ENCODE results near the gene RHOXF2B. TPM values are rescaled to one million over a fixed set of nuclear protein-coding genes. Genes with fewer than 3 reads are reported as not detected.

RHOXF2B gene
- total and polyA plus RNA-seq, 2 experiments from 2014 or later, result not detected

DNA sequence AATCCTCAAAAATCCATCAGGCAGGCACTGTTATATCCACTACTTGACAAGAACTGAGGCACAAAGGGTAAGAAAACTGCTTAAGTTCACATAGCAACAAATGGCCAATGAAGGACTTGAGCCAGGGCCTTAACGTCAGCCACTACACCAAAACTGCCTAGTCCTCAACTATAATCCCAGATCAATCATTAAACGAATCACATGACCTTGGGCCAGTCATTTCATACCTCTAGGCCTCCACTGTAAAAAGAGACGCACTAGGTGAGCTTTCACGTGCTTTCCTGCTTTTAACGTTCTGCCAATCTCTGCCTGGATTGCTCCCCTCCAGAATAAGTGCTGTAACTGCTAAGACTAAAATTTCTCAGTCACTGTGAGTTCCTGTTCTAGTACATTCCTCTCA lies 54.7 kb downstream of the RHOXF2B start (continued):
- TF ChIP-seq, protein P1, sequence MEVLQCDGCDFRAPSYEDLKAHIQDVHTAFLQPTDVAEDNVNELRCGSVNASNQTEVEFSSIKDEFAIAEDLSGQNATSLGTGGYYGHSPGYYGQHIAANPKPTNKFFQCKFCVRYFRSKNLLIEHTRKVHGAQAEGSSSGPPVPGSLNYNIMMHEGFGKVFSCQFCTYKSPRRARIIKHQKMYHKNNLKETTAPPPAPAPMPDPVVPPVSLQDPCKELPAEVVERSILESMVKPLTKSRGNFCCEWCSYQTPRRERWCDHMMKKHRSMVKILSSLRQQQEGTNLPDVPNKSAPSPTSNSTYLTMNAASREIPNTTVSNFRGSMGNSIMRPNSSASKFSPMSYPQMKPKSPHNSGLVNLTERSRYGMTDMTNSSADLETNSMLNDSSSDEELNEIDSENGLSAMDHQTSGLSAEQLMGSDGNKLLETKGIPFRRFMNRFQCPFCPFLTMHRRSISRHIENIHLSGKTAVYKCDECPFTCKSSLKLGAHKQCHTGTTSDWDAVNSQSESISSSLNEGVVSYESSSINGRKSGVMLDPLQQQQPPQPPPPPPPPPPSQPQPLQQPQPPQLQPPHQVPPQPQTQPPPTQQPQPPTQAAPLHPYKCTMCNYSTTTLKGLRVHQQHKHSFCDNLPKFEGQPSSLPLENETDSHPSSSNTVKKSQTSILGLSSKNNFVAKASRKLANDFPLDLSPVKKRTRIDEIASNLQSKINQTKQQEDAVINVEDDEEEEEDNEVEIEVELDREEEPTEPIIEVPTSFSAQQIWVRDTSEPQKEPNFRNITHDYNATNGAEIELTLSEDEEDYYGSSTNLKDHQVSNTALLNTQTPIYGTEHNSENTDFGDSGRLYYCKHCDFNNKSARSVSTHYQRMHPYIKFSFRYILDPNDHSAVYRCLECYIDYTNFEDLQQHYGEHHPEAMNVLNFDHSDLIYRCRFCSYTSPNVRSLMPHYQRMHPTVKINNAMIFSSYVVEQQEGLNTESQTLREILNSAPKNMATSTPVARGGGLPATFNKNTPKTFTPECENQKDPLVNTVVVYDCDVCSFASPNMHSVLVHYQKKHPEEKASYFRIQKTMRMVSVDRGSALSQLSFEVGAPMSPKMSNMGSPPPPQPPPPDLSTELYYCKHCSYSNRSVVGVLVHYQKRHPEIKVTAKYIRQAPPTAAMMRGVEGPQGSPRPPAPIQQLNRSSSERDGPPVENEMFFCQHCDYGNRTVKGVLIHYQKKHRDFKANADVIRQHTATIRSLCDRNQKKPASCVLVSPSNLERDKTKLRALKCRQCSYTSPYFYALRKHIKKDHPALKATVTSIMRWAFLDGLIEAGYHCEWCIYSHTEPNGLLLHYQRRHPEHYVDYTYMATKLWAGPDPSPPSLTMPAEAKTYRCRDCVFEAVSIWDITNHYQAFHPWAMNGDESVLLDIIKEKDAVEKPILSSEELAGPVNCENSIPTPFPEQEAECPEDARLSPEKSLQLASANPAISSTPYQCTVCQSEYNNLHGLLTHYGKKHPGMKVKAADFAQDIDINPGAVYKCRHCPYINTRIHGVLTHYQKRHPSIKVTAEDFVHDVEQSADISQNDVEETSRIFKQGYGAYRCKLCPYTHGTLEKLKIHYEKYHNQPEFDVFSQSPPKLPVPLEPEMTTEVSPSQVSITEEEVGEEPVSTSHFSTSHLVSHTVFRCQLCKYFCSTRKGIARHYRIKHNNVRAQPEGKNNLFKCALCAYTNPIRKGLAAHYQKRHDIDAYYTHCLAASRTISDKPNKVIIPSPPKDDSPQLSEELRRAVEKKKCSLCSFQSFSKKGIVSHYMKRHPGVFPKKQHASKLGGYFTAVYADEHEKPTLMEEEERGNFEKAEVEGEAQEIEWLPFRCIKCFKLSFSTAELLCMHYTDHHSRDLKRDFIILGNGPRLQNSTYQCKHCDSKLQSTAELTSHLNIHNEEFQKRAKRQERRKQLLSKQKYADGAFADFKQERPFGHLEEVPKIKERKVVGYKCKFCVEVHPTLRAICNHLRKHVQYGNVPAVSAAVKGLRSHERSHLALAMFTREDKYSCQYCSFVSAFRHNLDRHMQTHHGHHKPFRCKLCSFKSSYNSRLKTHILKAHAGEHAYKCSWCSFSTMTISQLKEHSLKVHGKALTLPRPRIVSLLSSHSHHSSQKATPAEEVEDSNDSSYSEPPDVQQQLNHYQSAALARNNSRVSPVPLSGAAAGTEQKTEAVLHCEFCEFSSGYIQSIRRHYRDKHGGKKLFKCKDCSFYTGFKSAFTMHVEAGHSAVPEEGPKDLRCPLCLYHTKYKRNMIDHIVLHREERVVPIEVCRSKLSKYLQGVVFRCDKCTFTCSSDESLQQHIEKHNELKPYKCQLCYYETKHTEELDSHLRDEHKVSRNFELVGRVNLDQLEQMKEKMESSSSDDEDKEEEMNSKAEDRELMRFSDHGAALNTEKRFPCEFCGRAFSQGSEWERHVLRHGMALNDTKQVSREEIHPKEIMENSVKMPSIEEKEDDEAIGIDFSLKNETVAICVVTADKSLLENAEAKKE (CRISPR knock-in tag; IDR thresholded peaks at IDR 0.05), result no peak

Other genes starting within 250 kb of the RHOXF2B start
- gene UPF3B, start 224.7 kb downstream of the RHOXF2B start, total RNA-seq (2014; rRNA removed; shearing (Covaris generic)), result 9.4 and 11.5 TPM in 2 replicates
- 52.8 and 62.0 TPM in 2 replicates for gene UPF3B, start 224.7 kb downstream of the RHOXF2B start, polyA plus RNA-seq (2016; fragmentation: Nextera tagmentation; extraction: Ambion mirVana)
- 10.2 and 10.9 TPM in 2 replicates for gene RNF113A, start 206.0 kb downstream of the RHOXF2B start, total RNA-seq (2014; rRNA removed; shearing (Covaris generic))
- gene RNF113A, start 206.0 kb downstream of the RHOXF2B start, polyA plus RNA-seq (2016; fragmentation: Nextera tagmentation; extraction: Ambion mirVana), result 20.3 and 23.3 TPM in 2 replicates
- gene NDUFA1, start 205.9 kb downstream of the RHOXF2B start, total RNA-seq (2014; rRNA removed; shearing (Covaris generic)), result 29.1 and 33.2 TPM in 2 replicates
- 415 and 457 TPM in 2 replicates for gene NDUFA1, start 205.9 kb downstream of the RHOXF2B start, polyA plus RNA-seq (2016; fragmentation: Nextera tagmentation; extraction: Ambion mirVana)
- 2.5 TPM in 1 of 2 replicates, not detected in the other for gene AKAP14, start 181.8 kb downstream of the RHOXF2B start, total RNA-seq (2014; rRNA removed; shearing (Covaris generic))
- gene AKAP14, start 181.8 kb downstream of the RHOXF2B start, polyA plus RNA-seq (2016; fragmentation: Nextera tagmentation; extraction: Ambion mirVana), result 3.3 and 5.7 TPM in 2 replicates
- gene NKAP, start 133.9 kb downstream of the RHOXF2B start, total RNA-seq (2014; rRNA removed; shearing (Covaris generic)), result 4.8 and 6.8 TPM in 2 replicates
- 10.4 and 11.6 TPM in 2 replicates for gene NKAP, start 133.9 kb downstream of the RHOXF2B start, polyA plus RNA-seq (2016; fragmentation: Nextera tagmentation; extraction: Ambion mirVana)
- 0.31 TPM in 1 of 2 replicates, not detected in the other for gene RHOXF1, start 38.2 kb upstream of the RHOXF2B start, total RNA-seq (2014; rRNA removed; shearing (Covaris generic))
- 0.59 TPM in 1 of 2 replicates, not detected in the other for gene RHOXF1, start 38.2 kb upstream of the RHOXF2B start, polyA plus RNA-seq (2016; fragmentation: Nextera tagmentation; extraction: Ambion mirVana)
- not detected in 2 replicates for gene RHOXF2, start 80.9 kb upstream of the RHOXF2B start, total RNA-seq (2014; rRNA removed; shearing (Covaris generic))
- gene RHOXF2, start 80.9 kb upstream of the RHOXF2B start, polyA plus RNA-seq (2016; fragmentation: Nextera tagmentation; extraction: Ambion mirVana), result 0.27 and 0.66 TPM in 2 replicates
- gene ZBTB33, start 173.1 kb upstream of the RHOXF2B start, total RNA-seq (2014; rRNA removed; shearing (Covaris generic)), result 14.0 and 14.3 TPM in 2 replicates
- 2.8 and 3.9 TPM in 2 replicates for gene ZBTB33, start 173.1 kb upstream of the RHOXF2B start, polyA plus RNA-seq (2016; fragmentation: Nextera tagmentation; extraction: Ambion mirVana)
- gene TMEM255A, start 233.8 kb upstream of the RHOXF2B start, total RNA-seq (2014; rRNA removed; shearing (Covaris generic)), result 0.16 and 0.28 TPM in 2 replicates
- 0.21 and 0.40 TPM in 2 replicates for gene TMEM255A, start 233.8 kb upstream of the RHOXF2B start, polyA plus RNA-seq (2016; fragmentation: Nextera tagmentation; extraction: Ambion mirVana)

Data from GM23338 (cell line).